Hematopoietic multipotent progenitor cell treated with erythropoietin and hydrocortisone succinate and interleukin-3 and kit ligand, for 17 days (in vitro differentiated cells): Measurements from ENCODE around the gene CYP19A1.
"Not testable (repeated sequence)": the region's sequence is repeated elsewhere in the genome, so short reads cannot be mapped to it uniquely, and the experiment has no call there.

Experiments used
- DNase-seq: peaks from one replicate; pipeline ENCODE4 v3.0.0-alpha.2; 2015; ENCODE audit warnings: low spot score

Gene CYP19A1

DNA sequence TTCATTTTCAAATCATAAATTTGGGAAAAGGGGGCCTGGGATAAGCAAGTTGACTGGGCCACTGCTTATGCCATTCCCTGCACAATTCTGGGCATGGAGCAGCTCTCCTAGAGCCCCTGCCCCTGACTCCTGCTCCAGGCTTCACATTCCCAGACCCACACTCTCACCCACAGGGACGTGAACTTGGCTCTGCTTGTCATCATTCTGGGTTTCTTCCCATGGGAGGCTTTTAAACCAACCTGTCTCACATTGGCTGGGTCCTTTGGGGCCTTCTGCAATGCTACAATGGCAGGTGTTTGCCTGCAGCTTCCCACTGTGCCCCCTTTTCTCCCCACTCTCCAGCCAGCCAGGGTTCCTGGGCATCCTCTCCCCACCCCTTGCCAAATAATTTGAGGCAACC, 49.1 kb downstream of the CYP19A1 start:
- no peak for DNase-seq

- DNase-seq: no peak
Observed at GRCh38 chr15:51288143-51289065, 50.0 kb downstream of the CYP19A1 start.

GRCh38 chr15:51286816-51287215, 51.6 kb downstream of the CYP19A1 start:
- no peak for DNase-seq

GRCh38 chr15:51285399-51285798, 53.0 kb downstream of the CYP19A1 start:
- no peak for DNase-seq

DNA sequence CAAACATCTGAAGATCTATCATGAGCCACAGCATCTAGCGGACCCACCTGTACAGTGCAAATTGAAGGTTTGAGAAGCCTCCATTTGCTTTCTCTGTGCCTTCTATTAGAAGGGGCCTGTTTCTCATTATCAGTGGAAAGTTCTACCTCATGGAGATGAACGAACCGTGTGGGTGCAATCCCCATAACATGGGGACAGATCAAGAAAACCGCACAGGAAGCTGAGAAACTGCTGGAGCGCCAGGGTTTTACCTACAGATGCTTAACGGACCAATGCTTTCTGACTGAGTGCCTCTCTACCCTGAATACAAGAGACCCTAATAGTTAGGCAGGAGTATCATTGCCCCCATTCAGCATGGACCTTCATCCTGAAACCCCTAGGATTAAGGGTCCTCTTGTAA, 53.5 kb downstream of the CYP19A1 start:
- DNase-seq: no peak

GRCh38 chr15:51283026-51283425, 55.4 kb downstream of the CYP19A1 start:
- DNase-seq: no peak

- DNase-seq: not testable (repeated sequence)
Observed at GRCh38 chr15:51282241-51282640, 56.2 kb downstream of the CYP19A1 start.

DNA sequence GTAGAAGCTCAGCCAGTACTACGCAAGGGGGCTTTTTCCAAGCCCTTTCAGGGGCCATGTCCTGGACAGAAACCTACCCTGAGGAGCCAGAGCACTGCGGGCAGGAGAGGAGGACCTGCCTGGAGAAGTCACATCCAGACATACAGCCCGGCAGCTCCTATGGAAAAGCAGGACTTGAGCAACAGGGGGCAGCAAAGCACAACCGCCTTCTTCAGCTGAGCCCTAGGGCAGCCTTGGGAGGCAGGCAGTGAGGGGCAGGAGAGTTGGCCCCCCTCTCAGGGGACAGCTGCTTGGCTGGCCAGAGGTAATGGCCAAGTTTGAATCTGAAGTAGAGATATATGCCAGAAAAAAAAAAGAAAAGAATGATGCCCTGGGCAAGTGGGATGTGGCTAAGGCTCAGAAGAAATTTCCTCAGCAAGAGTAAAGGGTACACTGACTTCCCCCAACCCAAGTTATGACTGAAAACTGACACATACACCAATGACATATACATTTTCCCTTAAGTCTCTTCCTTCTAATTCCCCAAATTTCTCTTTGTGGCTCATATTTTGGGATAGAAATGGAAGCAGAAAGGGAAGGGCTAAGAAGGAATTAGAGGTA, 56.9 kb downstream of the CYP19A1 start:
- no peak for DNase-seq

DNA sequence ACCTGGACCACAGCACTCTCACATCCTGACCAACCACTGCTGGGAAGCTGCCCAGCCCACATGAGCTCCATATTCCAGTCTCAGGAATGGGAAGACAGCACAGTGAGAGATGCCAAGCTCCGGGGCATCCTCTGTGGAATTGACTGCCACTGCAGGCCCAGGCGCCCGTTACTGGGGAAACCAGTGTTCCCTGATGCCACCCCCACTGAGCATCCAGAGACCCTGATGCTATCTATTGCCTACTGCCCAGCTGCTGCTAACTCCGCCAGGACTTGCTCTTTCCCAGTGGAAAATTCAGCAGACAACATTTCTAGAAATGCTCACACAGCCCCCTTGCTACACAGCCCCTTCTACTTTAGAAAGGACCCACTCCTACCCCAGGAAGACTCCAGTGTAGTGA, 57.6 kb downstream of the CYP19A1 start:
- no peak for DNase-seq

GRCh38 chr15:51279391-51279790, 59.0 kb downstream of the CYP19A1 start:
- no peak for DNase-seq

- DNase-seq: no peak
Observed at GRCh38 chr15:51277101-51277500, 61.3 kb downstream of the CYP19A1 start.

DNA sequence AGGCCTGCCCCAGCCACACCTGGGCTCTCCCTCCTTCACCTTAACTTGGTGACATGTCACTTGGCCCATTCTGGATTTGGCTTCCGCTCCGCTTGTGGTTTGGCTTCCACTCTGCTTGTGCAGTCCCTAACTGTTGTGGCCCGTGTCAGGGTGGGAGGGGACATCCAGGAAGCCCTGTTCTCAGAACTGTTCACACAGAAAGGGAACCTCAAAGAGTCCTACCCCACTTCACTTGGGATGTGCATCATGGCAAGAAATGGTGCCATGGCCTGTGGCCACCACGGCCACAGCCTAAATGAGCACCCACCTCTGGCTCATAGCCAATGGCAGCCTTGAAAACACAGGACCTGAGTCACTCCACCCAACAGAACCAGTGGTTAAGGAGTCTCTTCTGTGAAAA, 63.4 kb downstream of the CYP19A1 start:
- DNase-seq: no peak

DNA sequence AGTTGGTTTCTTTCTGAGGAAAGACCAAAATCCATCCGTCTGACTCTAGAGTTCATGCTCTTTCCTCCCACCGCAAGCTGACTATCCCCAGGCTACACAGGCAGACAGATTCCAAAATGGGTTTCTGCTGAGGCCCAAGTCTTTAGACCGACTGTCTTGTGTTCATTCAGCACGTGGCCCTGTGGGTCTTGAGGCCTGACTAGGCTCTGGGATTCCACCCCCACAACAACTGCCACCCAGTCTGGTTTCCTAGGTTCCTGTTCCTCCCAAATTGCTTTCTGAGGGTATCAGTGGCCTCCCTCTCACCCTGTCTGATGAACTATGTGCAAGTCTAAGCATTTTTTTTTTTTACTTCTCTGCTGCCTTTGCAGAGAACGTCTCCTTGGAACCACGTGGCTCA, 67.7 kb downstream of the CYP19A1 start:
- no peak for DNase-seq

DNA sequence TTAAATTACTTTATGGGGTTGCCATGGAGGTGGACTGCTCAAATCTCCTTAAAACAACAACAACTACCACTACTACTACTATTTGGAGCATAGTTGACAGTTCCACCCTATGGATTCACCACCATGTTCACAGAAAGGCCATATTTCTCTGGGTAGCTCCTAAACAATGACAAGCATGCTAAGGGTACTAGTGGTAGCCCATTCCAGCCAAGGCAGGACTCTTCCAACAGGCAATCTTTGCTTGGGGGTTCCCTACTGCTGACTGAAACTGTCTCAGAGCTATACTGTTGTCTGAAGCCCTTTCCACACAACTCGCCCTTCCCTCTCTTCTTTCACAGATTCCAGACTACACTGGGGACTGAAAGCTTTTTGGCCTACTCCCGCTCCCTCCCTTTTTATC, 68.9 kb downstream of the CYP19A1 start:
- DNase-seq: no peak

DNA sequence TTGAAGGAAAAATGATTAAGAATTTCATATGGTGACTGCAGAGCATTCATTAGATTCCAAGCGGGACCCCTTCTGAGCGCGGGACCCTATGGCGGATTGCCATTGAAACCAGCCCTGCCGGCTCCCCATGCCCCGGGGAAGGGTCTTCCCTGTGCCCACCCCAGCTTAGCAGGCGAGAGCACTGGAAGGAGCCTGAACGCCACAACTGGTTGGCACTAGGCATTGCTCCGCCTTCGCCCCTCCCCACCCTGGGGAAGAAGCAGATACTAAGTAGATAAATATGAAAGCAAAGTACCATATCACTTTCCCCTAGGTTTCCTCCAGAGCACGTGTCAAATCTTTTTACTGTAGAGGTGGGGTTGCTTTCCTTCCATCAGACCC, 70.7 kb downstream of the CYP19A1 start:
- no peak for DNase-seq

DNA sequence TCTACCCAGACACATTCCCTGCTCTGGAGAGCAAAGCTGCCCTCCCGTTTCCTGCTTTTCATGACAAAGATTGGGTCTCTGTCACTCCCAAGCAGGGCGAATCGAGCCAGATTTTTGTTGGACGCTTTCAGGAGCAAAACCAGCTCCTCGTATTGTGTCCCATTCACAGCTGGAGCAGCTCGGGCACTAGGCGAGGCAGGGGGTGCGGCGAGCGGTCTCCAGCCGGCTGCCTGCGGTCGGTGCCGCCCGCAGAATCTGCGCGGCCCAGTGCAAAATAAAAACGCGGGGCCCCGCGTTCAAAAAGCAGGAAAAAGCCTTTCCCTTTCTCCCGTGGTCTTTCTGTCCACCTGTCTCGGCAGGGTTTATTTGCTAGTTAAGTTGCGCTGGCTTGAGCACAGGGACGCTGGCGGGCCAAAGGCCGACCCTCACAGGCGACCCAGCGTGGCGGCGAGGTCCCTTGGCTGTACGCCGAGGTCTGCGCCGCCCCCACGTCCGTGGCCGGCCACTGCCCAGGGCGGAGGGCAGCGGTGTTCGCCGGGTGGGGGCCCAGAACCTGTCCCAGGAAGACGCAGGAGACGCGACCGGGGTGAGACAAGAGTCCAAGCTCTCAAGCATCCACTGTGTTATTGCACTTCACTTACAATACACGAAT, 71.2 kb downstream of the CYP19A1 start:
- DNase-seq: no peak

DNA sequence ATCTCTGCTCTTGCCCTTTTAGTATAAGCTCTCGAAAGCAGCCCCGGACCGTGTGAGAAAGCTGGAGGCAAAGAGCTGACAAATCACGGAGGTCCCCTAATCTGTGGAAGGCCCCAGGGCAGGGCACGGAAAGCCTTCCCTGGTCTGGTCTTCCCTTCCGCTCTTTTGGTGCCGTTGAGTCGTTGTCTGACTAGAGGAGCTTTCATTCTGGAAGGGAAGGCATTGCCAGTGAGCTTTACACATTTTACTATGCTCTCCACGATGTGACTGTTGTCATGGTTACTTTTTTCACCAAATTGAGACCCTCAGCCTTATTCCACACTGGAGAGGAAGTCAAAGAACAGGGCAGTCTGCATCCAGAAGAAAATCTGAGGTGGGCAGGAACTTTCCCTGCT, 71.7 kb downstream of the CYP19A1 start:
- no peak for DNase-seq

GRCh38 chr15:51265037-51265555, 73.3 kb downstream of the CYP19A1 start:
- DNase-seq: no peak

GRCh38 chr15:51263726-51264125, 74.7 kb downstream of the CYP19A1 start:
- DNase-seq: no peak

DNA sequence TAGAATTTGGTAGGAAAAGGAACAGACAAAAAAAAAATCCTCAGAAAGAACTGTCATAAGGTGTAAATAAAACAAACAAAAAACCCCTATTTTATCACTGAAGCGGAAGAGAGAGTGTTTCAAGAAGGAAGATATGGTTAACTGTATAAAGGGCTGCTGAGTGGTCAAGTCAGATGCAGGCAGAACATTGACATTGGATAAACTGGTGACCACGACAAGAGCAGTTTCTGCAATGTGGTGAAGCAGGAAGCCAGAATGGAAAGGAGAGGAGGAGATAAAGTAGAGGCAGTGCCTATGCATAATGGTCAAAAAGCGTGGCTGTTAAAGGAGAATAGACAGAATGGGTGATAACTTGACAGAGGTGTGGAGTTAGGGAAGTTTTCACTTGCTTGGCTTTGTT, 75.3 kb downstream of the CYP19A1 start:
- no peak for DNase-seq

DNA sequence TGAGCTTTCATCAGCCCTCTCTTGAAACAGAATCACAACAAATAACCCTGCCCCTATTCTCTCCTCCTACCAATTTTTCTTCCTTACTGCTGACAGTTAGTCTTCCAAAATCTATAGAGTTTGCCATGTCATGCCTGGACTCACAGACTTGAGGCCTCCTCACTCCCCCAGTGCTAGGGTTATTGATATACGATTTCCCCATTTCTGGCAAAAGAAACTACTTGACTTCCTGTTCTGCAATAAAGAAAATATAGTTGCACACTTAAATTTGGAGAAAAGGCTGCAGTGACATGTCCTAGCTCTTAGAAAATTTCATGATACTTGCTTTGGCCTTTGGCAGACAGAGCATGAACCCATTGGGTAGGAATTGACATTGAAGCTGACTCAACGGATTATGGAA, 75.9 kb downstream of the CYP19A1 start:
- DNase-seq: no peak

- DNase-seq: not testable (repeated sequence)
Observed at GRCh38 chr15:51261113-51261512, 77.3 kb downstream of the CYP19A1 start.

- no peak for DNase-seq
Observed at GRCh38 chr15:51260202-51260601, 78.2 kb downstream of the CYP19A1 start.
